Activated CD4-positive, alpha-beta T cell treated with anti-CD3 and anti-CD28 coated beads, Interleukin-2, amount 50 U/mL, for 24 hours (primary cell): ENCODE measurements around the gene CATSPER4.
"Not testable (repeated sequence)": the region's sequence is repeated elsewhere in the genome, so short reads cannot be mapped to it uniquely, and the experiment has no call there.

ENCODE experiments used
- DNase-seq, 2 donors: peaks; one replicate each; pipeline ENCODE4 v3.0.0-alpha.2; 2020; ENCODE audit warnings: low read depth in 1 of 2, low spot score in 1 of 2

CATSPER4 gene

DNA sequence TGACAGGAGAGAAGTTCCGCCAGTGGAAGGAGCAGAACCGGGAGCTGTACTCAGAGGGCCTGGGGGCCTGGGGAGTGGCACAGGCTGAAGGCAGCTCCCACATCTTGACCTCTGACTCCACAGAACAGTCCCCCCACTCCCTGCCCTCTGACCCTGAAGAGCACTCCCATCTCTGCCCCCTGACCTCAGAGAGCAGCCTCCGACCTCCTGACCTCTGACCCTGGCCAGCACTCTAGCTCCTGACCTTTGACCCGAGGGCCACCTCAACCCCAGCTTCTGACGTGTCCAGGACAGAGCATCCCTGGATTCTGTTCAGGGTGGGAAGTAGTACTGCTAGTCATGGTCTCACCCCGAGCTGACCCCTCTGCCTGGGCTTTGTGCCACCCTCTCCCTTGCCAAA, 1.1 kb upstream of the CATSPER4 start:
- DNase-seq = no peak

DNA sequence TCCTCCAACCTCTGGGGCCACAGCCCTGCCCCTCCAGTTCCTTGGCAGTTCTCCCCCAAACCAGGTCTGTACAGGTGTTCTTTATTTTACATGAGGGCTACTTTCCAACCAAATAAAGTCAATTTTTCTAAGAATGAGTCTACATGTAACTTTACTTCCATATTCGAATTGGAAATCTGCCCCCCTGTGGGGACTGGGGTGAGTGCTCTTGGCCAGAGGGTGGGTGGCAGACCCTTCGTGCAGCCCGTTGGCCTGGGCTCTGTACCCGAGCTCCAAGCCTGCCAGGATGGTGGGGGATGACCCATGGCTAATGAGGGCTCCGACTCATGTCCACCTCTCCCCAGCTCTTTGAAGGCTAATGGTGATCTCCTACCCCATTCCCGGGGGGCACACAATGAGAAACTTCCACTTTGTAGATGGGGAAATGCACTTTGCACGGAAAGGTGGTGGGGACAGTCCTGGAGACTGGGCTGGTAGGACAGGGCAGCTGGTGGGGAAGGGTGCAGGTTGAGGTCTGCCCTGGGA, 589 bp upstream of the CATSPER4 start:
- no peak for DNase-seq

- no peak for DNase-seq
These were observed 1.3 kb downstream of the CATSPER4 start for GRCh38 chr1:26191739-26192138.

DNA sequence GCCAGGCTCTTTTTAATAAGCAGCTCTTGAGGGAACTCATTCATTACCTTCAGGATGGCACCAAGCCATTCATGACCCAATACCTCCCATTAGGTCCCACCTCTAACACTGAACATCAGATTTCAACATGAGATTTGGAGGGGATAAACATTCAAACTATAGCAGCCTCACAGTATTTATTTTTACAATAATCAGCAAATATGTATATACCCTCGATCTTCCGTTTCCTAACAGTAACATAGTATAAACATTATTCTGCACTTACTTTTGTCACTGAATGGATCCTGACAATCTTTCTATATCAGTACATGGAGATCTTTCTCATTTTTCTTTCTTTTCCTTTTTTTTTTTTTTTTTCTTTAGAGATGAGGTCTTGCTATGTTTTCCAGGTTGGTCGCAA, 5.4 kb downstream of the CATSPER4 start:
- no peak for DNase-seq

DNA sequence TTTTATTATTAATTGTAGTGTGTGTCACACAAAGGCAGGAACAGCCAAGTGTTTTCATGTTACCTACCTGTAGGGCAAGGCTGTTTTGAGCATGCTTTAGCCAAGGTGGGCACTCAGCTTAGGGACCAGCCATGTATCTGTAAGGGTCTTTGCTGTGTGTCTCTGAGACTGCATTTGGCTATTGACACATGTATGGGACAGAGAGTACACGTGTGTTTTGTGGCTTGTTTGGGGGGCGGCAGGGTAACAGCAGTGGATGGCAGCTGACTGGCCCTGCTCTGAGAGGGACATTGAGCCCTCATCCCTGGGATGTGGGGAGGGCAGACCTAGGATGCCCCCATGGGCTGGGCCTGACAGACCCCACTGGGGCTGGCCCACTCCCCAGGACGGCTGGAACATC, 6.9 kb downstream of the CATSPER4 start:
- no peak for DNase-seq

- no peak for DNase-seq
These were observed 7.4 kb downstream of the CATSPER4 start for GRCh38 chr1:26197813-26198212.

DNA sequence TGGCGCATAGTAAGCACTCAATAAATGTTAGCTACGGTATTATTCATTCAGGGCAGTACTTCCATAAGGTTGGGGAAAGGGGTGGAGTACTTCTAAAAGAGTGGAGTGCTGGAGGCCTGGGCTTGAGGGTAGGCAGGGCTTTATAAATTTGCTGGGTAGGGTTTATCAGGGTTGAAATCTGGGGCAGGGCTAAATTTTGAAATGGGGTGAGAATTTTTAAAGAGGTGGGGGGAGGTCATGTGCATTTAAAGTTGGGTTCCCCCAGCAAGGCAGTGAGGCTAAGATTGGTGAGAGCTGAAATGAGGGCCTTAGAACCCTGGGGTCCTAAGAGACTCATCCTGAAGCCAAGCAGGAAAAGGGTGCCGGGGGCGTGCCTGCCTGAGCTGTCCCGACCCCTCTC, 10.0 kb downstream of the CATSPER4 start:
- DNase-seq = no peak

DNA sequence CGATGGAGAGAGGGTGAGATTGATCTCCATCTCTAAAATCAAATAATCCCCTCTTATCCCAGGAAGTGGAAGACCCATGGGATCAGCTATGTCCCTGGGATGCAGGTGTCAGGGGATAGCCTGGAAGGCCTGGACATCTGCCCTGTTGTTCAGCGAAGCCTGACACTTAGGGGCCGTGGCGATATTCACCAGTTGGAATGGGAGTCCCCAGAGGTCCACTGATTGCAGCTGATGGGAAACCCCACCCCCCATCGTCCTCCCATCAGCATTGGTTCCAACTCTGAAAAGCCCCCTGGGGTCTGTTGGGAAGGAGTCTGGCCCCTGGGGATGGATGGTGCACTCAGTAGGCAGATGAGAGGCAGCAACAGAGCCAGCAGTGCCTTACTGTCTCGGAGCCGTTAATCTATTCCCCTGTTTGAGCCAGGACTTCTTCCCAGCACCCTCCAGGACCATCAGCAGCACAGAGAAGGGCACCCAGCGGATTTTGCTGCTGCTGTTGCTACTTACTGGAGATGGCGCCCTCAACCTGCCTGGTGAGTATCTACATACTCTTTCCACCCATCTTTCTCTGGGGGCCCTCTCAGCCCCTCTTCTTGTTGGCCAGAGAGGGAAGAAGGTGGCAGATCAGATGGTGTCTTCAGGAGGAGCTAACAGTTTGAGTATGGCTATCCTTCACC, 13.4 kb downstream of the CATSPER4 start:
- DNase-seq = no peak

GRCh38 chr1:26210147-26210870, 19.9 kb downstream of the CATSPER4 start:
- DNase-seq = no peak

DNA sequence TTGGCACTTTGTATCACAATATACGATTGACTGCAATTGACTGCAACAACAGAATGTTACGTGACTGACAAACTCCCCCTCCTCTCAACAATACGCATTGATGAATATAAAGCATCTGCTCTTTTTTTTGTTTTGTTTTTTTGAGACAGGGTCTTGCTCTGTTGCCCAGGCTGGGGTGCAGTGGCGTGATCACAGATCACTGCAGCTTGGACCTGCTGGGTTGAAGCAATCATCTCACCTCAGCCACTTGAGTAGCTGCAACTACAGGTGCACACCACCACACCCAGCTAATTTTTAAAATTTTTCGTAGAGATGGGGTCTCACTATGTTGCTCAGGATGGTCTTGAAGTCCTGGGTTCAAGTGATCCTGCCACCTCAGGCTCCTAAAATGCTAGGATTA, 22.3 kb downstream of the CATSPER4 start:
- no peak for DNase-seq

DNA sequence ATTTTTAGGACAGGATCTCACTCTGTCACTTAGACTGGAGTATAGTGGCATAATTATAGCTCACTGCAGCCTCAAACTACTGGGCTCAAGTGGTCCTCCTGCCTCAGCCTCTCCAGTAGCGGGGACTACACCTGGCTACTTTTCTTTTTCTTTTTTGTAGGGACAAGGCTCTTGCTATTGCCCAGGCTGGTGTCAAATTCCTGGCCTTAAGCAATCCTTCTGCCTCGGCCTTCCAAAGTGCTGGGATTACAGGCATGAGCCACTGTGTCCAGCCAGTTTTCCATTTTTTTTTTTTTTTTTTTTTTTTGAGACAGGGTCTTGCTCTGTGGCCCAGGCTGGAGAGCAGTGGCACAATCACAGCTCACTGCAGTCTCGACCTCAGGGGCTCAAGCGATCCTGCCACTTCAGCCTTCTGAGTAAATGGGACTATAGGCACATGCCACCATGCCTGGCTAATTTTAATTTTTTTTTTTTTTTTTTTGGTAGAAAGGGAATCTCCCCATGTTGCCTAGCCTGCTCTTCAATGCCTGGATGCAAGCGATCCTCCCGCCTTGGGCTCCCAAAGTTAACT, 23.0 kb downstream of the CATSPER4 start:
- DNase-seq = no peak

DNA sequence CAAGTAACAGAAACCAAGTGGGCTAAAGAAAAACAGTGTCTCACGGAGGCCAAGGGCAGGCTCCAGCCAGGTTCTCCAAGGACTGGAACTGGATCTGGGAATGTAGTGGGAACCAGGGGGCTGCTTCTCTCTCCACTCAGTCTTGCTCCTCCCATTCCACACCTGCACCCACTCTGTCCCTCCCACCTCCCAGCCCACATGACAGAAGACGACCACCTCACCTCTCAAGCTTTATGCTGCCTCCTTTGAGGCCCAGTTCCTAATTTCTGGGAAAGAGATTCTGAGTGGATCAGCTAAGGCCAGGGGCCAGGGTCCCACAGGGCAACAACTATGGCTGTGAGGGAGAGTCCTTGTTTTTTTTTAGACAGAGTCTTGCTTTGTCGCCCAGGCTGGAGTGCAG, 24.8 kb downstream of the CATSPER4 start:
- DNase-seq = no peak

DNA sequence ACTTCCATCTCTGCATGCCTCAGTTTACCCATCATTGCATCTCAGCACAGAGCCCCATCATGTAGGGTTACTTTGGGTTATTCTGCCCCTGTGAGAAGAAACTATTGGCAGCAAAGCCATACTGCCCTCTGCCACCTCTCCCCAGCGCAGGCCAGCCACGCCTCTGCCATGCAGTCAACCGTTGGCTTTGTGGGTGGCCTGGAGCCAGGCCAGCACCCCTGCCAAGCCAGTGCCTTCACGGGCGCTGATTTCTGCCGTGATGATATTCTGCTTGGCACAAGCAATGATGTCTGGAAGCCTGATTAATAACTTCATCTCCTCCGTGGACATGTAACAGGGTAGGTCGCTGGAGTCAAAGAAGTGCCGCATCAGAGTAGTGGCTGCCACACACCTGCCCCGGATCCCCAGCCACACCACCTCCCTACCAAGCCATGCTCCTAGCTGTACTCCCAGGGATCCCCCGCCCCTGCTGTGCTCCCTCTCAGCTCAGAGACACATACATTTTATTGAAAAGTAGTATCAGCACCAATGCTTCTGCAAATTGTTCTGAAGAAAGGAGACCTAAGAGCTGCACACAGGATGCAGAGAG, 28.6 kb downstream of the CATSPER4 start:
- DNase-seq = no peak

DNA sequence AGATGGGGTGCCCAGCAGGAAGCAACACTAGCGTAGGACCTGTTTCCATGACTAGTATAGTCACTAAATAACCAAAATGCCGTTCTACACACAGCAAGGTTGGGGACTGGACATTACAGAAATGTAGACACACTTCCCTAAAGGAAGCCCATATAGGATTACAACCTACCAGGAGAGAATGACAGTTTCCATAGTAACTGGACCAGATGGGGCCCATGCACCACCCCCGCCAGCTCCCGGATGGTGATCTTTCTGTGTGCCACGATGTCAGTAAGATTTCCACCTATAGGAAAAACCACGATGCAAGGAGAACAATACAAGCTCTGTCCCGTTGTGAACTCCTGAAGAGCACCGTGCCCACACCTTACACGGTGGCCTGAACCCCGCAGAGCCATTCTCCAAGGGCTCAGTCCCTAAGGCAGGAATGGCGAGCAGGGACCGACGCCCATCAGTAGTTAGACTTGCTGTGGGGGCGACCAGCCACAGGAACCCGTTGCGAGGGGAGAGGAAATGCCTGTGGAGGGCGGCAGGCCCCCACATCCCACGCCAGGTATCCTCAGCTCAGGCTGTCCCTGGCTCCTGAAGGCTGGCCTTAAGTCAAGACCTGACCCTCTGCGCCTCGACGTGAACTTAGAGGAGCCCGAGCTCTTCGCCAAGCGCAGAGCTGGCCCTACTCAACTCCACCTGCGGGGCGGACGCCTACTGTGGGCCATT, 30.0 kb downstream of the CATSPER4 start:
- DNase-seq = no peak

DNA sequence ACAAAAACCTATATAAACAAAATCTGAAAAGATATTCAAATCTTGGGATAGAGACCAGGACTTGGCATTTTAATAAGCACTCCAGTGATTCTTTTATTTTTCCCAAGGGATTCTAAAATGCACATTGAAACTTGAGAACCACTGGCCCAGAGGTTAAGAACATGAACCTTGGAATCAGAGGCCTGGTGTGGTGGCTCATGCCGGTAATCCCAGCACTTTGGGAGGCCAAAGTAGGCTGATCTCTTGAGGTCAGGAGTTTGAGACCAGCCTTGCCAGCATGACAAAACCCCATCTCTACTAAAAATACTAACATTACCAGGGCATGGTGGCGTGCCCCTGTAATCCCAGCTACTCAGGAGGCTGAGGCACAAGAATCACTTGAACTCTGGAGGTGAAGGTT, 30.7 kb downstream of the CATSPER4 start:
- no peak for DNase-seq

DNA sequence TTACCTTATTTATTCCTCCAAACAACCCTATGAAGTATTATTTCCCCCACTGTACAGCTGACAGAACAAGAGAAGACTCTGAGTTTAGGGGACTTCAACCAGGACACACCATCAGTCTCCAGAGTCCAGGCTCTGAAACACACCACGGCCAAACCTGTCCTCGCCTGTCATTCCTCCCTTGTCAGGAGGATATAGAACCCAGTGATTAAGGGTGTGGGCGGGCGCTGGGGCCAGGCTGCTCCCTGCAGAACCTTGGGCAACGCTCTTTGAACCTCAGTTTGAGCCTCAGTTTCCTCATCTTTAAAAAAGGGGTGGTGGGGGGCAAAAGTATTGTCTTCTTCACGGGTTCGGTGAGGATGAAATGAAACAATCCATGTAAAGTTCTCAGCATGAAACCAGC, 34.2 kb downstream of the CATSPER4 start:
- no peak for DNase-seq

DNA sequence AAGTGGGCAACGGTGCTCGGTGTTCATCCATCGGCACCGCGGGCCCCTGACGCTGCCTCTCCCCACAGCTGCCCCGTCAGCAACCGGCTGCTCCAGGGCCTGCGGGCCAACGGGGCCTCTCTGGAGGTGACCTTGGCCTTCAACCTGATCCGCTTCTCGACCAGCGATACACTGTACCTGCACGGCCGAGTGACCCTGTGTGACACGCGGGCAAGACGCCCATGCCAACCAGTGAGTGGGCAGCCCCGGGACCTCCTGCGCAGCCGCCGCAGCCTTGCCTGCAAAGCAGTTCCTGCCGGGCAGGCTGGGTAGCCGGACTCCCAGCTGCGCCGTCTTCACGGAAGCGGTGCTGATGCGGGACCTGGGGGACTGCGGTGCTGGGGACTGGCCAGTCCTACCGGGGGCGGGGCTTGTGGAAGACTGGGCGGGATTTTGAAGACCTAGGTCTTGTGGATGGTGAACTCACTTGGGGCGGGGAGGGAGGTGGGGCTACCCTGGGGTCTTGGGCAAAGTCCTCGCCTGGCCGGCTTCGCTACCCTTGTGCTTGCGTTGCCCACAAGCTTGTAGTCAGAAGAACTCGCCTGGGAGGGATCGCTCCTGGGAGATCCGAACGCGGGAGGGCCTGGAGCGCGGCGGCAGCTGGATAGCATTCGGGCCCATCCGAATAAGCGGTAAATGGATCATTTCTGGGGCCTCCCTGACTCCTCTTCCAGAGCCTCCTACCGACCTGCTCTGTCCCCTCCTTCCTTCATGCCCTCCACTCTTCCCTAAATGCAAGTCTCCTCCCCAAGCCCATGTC, 34.8 kb downstream of the CATSPER4 start:
- peak in 1 of 2 donors; percentile 4 for DNase-seq

- not testable (repeated sequence) for DNase-seq
These were observed 40.3 kb downstream of the CATSPER4 start for GRCh38 chr1:26230682-26231081.

DNA sequence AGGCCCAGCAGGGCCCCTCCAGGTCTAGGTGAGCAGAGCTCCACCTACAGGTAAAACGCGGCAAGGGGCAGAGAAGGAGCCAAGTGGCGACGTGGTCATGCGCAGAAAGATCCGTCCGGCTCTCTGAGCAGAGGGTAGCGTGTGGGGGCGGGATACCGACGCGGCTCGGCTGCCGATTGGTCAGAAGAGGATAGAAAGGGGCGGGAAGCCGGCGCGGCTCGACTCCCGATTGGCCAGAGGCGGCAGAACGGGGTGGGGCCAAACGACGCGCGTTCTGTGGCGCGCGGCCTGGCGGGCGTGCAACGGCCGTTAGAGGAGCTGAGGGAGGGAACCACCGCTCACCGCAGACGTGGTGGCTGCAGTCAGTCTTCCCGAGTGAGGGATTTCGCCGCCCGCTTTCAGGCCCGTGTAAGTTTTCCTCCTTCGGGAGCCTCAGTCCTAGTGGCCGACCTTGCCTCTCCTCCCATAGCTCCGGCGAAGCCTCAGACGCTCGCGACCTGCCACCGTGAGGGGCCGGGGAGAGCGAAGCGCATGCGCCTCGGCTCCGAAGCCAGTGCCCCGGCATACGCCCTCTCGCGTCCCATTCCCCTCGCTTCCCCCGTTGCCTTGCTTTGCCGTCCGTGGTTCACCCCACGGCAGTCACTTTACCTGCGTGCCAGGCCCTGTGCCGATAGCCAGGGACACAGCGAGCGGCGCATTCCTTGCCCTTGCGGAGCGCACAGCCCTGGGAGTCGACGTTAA, 43.7 kb downstream of the CATSPER4 start, which contains the start of gene CEP85:
CEP85 (plus strand) TSS at position 298 of the 741 bp plus-strand sequence. CDS start 5,584 bp downstream, outside the sequence.
- peak; percentile 95 to 98 for DNase-seq
